HCEC 1CT (cell line): ENCODE results near the gene BCAS1.

Experiments used
- DNase-seq: peaks from one replicate; pipeline ENCODE4 v3.0.0-alpha.2; 2017

Gene BCAS1

GRCh38 chr20:54044156-54044555 lies 26.2 kb downstream of the BCAS1 start:
- DNase-seq, result peak; percentile 42

GRCh38 chr20:54043076-54043967 lies 27.1 kb downstream of the BCAS1 start:
- DNase-seq, result no peak

GRCh38 chr20:54042021-54042420 lies 28.4 kb downstream of the BCAS1 start:
- no peak for DNase-seq

- DNase-seq, result no peak
Observed at GRCh38 chr20:54041336-54041735, 29.1 kb downstream of the BCAS1 start.

- no peak for DNase-seq
Observed at GRCh38 chr20:54040531-54040930, 29.9 kb downstream of the BCAS1 start.

- DNase-seq, result no peak
Observed at GRCh38 chr20:54038961-54039360, 31.4 kb downstream of the BCAS1 start.

- no peak for DNase-seq
Observed at GRCh38 chr20:54037525-54037924, 32.9 kb downstream of the BCAS1 start.

- no peak for DNase-seq
Observed at GRCh38 chr20:54029643-54030042, 40.8 kb downstream of the BCAS1 start.

GRCh38 chr20:54029176-54029575 lies 41.2 kb downstream of the BCAS1 start:
- no peak for DNase-seq

GRCh38 chr20:54028276-54029011 lies 42.0 kb downstream of the BCAS1 start:
- no peak for DNase-seq

- no peak for DNase-seq
Observed at GRCh38 chr20:54027704-54028103, 42.7 kb downstream of the BCAS1 start.

- no peak for DNase-seq
Observed at GRCh38 chr20:54026295-54027064, 43.9 kb downstream of the BCAS1 start.

- DNase-seq, result no peak
Observed at GRCh38 chr20:54025251-54025771, 45.1 kb downstream of the BCAS1 start.

- no peak for DNase-seq
Observed at GRCh38 chr20:54023406-54023805, 47.0 kb downstream of the BCAS1 start.

- DNase-seq, result no peak
Observed at GRCh38 chr20:54021446-54022235, 48.8 kb downstream of the BCAS1 start.

- no peak for DNase-seq
Observed at GRCh38 chr20:54020868-54021267, 49.5 kb downstream of the BCAS1 start.

GRCh38 chr20:54020348-54020747 lies 50.0 kb downstream of the BCAS1 start:
- no peak for DNase-seq

GRCh38 chr20:54019585-54019984 lies 50.8 kb downstream of the BCAS1 start:
- no peak for DNase-seq

GRCh38 chr20:54019127-54019526 lies 51.3 kb downstream of the BCAS1 start:
- no peak for DNase-seq

GRCh38 chr20:54017846-54018245 lies 52.5 kb downstream of the BCAS1 start:
- DNase-seq, result no peak

- no peak for DNase-seq
Observed at GRCh38 chr20:54015496-54015895, 54.9 kb downstream of the BCAS1 start.

- no peak for DNase-seq
Observed at GRCh38 chr20:54014293-54014926, 56.0 kb downstream of the BCAS1 start.
